ENCODE measurements around the gene VAT1L.

- TF ChIP-seq EZH2 (IDR thresholded peaks at IDR 0.05; ENCODE audit: borderline replicate concordance): no peak
- TF ChIP-seq CTCF (IDR thresholded peaks at IDR 0.05; ENCODE audit: poor library complexity): no peak
- no peak for TF ChIP-seq EZH2phosphoT487 (IDR thresholded peaks at IDR 0.05; ENCODE audit: low read depth, severe bottlenecking, unreplicated experiment)
Measured at GRCh38 chr16:77905374-77905920, 117.1 kb downstream of the VAT1L start.
